ENCODE results near the gene SAMD4B. TPM values are rescaled to one million over a fixed set of nuclear protein-coding genes. Genes with fewer than 3 reads are reported as not detected.
A peak's percentile ranks its signal among the peaks of the same experiment; 100 is the strongest.

Gene SAMD4B
- total and polyA plus RNA-seq, 2 of the 8 experiments (the other 6 are each of a cell fraction or from before 2014, with no cell fraction given), result 137 to 158 TPM

GRCh38 chr19:39403331-39404312, 61.4 kb downstream of the SAMD4B start (continued):
- TF ChIP-seq MAFK (IDR thresholded peaks at IDR 0.05; ENCODE audit: low read depth, low read length), result peak; percentile 95
- no peak for TF ChIP-seq TEAD4 (IDR thresholded peaks at IDR 0.05; ENCODE audit: low read depth, low read length)
- no peak for TF ChIP-seq CEBPB (IDR thresholded peaks at IDR 0.05; ENCODE audit: low read depth, low read length)
- peak; percentile 63 for TF ChIP-seq SP4 (IDR thresholded peaks at IDR 0.05; ENCODE audit: low read length)
- peak; percentile 99 for TF ChIP-seq BACH1 (IDR thresholded peaks at IDR 0.05; ENCODE audit: low read length)
- no peak for TF ChIP-seq EGR1 (IDR thresholded peaks at IDR 0.05; ENCODE audit: borderline replicate concordance, low read depth, low read length)
- no peak for TF ChIP-seq GTF2F1 (IDR thresholded peaks at IDR 0.05; ENCODE audit: borderline replicate concordance, low read depth, low read length)
- peak; percentile 77 for TF ChIP-seq TAF1 (IDR thresholded peaks at IDR 0.05; ENCODE audit: low read depth, low read length)
- peak; percentile 67; the same call in 1 of the 2 replicates for TF ChIP-seq POLR2AphosphoS5 (IDR thresholded peaks at IDR 0.05; ENCODE audit: low read depth, low read length)

Data from H1 (cell line).